ENCODE results near the gene TMTC1. TPM values are rescaled to one million over a fixed set of nuclear protein-coding genes. Genes with fewer than 3 reads are reported as not detected.

TMTC1 gene
- polyA plus RNA-seq, 4 donors: 1.1 to 11.4 (median 1.1) TPM

DNA sequence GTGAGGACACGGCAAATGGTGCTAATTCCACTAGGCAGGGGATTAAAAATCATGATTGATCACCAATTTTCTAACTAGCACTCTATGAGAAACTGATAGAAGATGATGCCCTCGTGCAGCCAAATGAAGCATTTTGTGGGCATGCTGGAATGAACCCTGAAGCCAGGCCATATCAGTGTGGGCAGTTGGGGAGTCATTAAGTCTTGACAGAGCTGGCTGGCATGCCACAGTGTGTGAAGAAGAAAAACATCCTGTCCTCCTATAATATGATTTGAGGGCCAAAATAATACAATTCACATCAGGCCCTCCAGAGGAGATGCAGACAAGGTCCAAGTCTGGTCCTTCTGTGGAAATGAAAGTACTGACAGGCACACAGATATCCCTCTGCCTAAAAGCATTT, 107.1 kb downstream of the TMTC1 start:
- FAIRE-seq: no peak

DNA sequence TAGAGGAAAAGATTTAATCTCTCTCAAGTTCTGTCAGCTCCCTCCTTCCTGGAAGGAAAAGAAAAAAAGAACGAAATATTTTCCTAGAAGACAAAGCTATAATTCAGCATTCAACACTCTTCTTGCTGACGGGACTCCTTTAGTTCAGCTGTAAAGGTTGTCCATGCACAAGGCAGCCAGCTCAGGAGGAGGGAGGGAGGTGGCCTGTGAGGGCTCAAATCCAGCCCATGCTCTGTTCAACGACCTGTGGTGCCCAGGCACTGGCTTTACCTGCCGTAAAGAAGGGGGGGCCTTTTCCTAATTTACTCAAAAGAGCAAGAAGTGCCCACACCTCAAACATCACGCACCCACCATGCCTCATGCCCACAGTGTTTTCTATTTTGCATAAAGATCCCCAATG, 109.3 kb downstream of the TMTC1 start:
- no peak overlapping the region for H3K4me3 ChIP-seq (ENCODE audit: low read depth in 1 of 3, low read length in 3 of 3)
- no peaks in the 10 kb centered on the region for H3K36me3 ChIP-seq (ENCODE audit: control insufficient read depth in 3 of 3, insufficient read depth in 2 of 3, low read depth in 1 of 3, low read length in 3 of 3)
- no peaks in the 10 kb centered on the region for H3K4me1 ChIP-seq (ENCODE audit: control insufficient read depth in 3 of 3, insufficient read depth in 2 of 3, low read depth in 1 of 3, low read length in 2 of 3)
- no peak overlapping the region for H3K27ac ChIP-seq (ENCODE audit: low read depth in 1 of 3, low read length in 2 of 3)
- peaks cover 0 to 2% (median 0%) of the 10 kb centered on the region in 3 donors for H3K27me3 ChIP-seq (ENCODE audit: control insufficient read depth in 3 of 3, insufficient read depth in 3 of 3, low read length in 3 of 3)
- FAIRE-seq (no peak), DNase-seq (no peak)
- WGBS, 3 donors: 64 to 74% (median 71%) methylated on average over 5 of the region's 5 CpGs
- no peaks in the 10 kb centered on the region for H3K9me3 ChIP-seq (ENCODE audit: control insufficient read depth in 2 of 2, insufficient read depth in 1 of 2, low read depth in 1 of 2, low read length in 1 of 2)

More for the DNA sequence above, 107.1 kb downstream of the TMTC1 start:
- no peak overlapping the region for H3K27ac ChIP-seq (ENCODE audit: low read depth in 1 of 3, low read length in 2 of 3)
- DNase-seq: no peak
- WGBS, 3 donors: 73 to 85% (median 78%) methylated on average over 2 of the region's 2 CpGs
- no peaks in the 10 kb centered on the region for H3K36me3 ChIP-seq (ENCODE audit: control insufficient read depth in 3 of 3, insufficient read depth in 2 of 3, low read depth in 1 of 3, low read length in 3 of 3)
- H3K27me3 ChIP-seq (ENCODE audit: control insufficient read depth in 3 of 3, insufficient read depth in 3 of 3, low read length in 3 of 3): peaks cover 0 to under 1% (median 0%) of the 10 kb centered on the region in 3 donors
- H3K9me3 ChIP-seq (ENCODE audit: control insufficient read depth in 2 of 2, insufficient read depth in 1 of 2, low read depth in 1 of 2, low read length in 1 of 2): no peaks in the 10 kb centered on the region
- no peak overlapping the region for H3K4me3 ChIP-seq (ENCODE audit: low read depth in 1 of 3, low read length in 3 of 3)
- no peaks in the 10 kb centered on the region for H3K4me1 ChIP-seq (ENCODE audit: control insufficient read depth in 3 of 3, insufficient read depth in 2 of 3, low read depth in 1 of 3, low read length in 2 of 3)

DNA sequence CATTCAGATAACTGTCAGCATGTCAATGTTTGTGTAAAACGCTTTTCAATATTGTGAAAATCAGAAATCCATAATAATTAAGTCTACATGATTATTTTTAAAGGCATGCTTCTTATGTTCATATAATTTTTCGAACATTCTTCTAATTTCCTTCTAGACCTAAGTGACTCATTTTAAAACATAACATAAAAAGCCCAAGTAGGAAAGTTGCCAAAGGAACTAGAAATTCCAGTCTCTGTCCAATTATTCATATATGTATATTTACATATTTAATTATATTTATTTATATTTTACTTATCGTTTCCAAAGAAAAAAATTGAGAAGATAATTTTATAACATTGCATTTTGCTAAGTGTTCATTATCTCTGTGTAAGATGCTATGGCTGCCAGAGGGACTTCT, 110.4 kb downstream of the TMTC1 start:
- Histone ChIP-seq H3K27ac (ENCODE audit: low read depth in 1 of 3, low read length in 2 of 3) (no peak overlapping the region), H3K4me1 (ENCODE audit: control insufficient read depth in 3 of 3, insufficient read depth in 2 of 3, low read depth in 1 of 3, low read length in 2 of 3) (no peaks in the 10 kb centered on the region), H3K4me3 (ENCODE audit: low read depth in 1 of 3, low read length in 3 of 3) (no peak overlapping the region), H3K36me3 (ENCODE audit: control insufficient read depth in 3 of 3, insufficient read depth in 2 of 3, low read depth in 1 of 3, low read length in 3 of 3) (no peaks in the 10 kb centered on the region), H3K9me3 (ENCODE audit: control insufficient read depth in 2 of 2, insufficient read depth in 1 of 2, low read depth in 1 of 2, low read length in 1 of 2) (no peaks in the 10 kb centered on the region), H3K27me3 (ENCODE audit: control insufficient read depth in 3 of 3, insufficient read depth in 3 of 3, low read length in 3 of 3) (peaks cover 0 to 2% (median 0%) of the 10 kb centered on the region in 3 donors)
- DNase-seq (no peak), FAIRE-seq (no peak)
- 46 to 68% (median 49%) methylated on average over 3 of the region's 3 CpGs for WGBS, 3 donors

DNA sequence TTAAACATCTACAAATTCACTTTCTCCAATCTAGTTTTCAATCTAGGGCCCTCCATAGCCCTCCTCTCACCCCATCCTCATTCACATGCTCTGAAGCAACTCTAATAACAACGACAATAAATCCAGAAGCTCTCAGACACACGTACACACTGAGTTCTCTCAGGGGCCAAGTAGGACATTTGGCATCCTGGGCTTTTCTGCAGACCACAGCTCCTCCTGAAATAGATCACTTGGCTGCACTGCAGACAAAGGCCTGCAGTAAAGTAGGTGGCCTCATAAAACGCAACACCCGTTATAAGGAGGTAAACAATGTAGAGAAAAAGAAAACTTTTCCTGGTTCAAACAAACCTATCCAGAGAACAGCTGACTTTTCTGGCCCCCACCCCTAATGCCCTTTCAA, 111.2 kb downstream of the TMTC1 start:
- WGBS, 3 donors: 56 to 60% (median 56%) methylated on average over 4 of the region's 4 CpGs
- Histone ChIP-seq H3K4me1 (ENCODE audit: control insufficient read depth in 3 of 3, insufficient read depth in 2 of 3, low read depth in 1 of 3, low read length in 2 of 3) (no peaks in the 10 kb centered on the region), H3K9me3 (ENCODE audit: control insufficient read depth in 2 of 2, insufficient read depth in 1 of 2, low read depth in 1 of 2, low read length in 1 of 2) (no peaks in the 10 kb centered on the region), H3K27me3 (ENCODE audit: control insufficient read depth in 3 of 3, insufficient read depth in 3 of 3, low read length in 3 of 3) (peaks cover 0 to 2% (median 0%) of the 10 kb centered on the region in 3 donors), H3K4me3 (ENCODE audit: low read depth in 1 of 3, low read length in 3 of 3) (no peak overlapping the region), H3K27ac (ENCODE audit: low read depth in 1 of 3, low read length in 2 of 3) (no peak overlapping the region), H3K36me3 (ENCODE audit: control insufficient read depth in 3 of 3, insufficient read depth in 2 of 3, low read depth in 1 of 3, low read length in 3 of 3) (no peaks in the 10 kb centered on the region)
- FAIRE-seq (no peak), DNase-seq (no peak)

DNA sequence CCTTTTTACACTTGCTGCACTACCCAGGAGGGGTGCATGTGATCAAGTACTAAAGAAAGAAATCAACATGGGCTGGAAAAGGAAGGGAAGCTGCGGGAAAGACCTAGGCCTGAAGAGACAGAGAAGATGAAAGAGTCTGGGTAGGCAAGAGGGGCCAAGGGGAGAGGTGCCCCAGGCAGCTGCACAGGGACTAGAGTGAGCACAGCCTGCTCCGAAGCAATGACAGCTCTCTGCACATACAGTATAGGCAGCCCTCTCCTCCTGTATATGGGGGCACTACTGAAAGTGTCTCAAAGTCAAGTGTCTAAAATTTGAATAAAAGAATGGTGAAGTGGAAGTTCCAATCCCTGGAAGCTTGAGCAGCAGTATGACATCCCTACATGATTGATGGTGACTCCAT, 112.0 kb downstream of the TMTC1 start:
- Histone ChIP-seq H3K36me3 (ENCODE audit: control insufficient read depth in 3 of 3, insufficient read depth in 2 of 3, low read depth in 1 of 3, low read length in 3 of 3) (no peaks in the 10 kb centered on the region), H3K27me3 (ENCODE audit: control insufficient read depth in 3 of 3, insufficient read depth in 3 of 3, low read length in 3 of 3) (peaks cover 0 to 2% (median 0%) of the 10 kb centered on the region in 3 donors), H3K27ac (ENCODE audit: low read depth in 1 of 3, low read length in 2 of 3) (no peak overlapping the region), H3K4me3 (ENCODE audit: low read depth in 1 of 3, low read length in 3 of 3) (no peak overlapping the region), H3K4me1 (ENCODE audit: control insufficient read depth in 3 of 3, insufficient read depth in 2 of 3, low read depth in 1 of 3, low read length in 2 of 3) (no peaks in the 10 kb centered on the region), H3K9me3 (ENCODE audit: control insufficient read depth in 2 of 2, insufficient read depth in 1 of 2, low read depth in 1 of 2, low read length in 1 of 2) (no peaks in the 10 kb centered on the region)
- WGBS, 3 donors: 85 to 91% (median 90%) methylated on average over 2 of the region's 2 CpGs
- DNase-seq (no peak), FAIRE-seq (no peak)

DNA sequence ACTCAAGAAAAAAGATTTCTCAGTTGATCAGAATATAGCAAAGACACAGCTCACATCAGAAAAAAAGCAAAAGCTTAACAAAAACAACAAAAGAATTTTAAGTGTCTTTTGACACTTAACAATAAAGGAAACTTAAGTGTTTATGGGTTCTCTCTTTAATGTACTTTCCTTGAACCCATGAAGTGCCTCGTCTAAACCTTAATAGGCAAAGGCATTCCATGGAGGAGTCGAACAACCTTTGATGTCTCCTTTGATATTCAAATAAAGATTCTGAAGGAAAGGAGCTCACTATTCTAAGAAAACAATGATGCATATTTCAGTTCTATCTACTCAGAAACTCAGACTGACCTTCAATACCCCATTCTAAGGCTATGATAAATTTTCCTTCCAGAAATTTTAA, 116.7 kb downstream of the TMTC1 start:
- no peaks in the 10 kb centered on the region for H3K36me3 ChIP-seq (ENCODE audit: control insufficient read depth in 3 of 3, insufficient read depth in 2 of 3, low read depth in 1 of 3, low read length in 3 of 3)
- no peaks in the 10 kb centered on the region for H3K9me3 ChIP-seq (ENCODE audit: control insufficient read depth in 2 of 2, insufficient read depth in 1 of 2, low read depth in 1 of 2, low read length in 1 of 2)
- no peaks in the 10 kb centered on the region for H3K4me1 ChIP-seq (ENCODE audit: control insufficient read depth in 3 of 3, insufficient read depth in 2 of 3, low read depth in 1 of 3, low read length in 2 of 3)
- no peak overlapping the region for H3K27ac ChIP-seq (ENCODE audit: low read depth in 1 of 3, low read length in 2 of 3)
- peaks cover 0 to 2% (median 0%) of the 10 kb centered on the region in 3 donors for H3K27me3 ChIP-seq (ENCODE audit: control insufficient read depth in 3 of 3, insufficient read depth in 3 of 3, low read length in 3 of 3)
- no peak overlapping the region for H3K4me3 ChIP-seq (ENCODE audit: low read depth in 1 of 3, low read length in 3 of 3)
- no peak for DNase-seq
- 64 to 66% (median 64%) methylated on average over 2 of the region's 2 CpGs for WGBS, 3 donors
- no peak for FAIRE-seq

DNA sequence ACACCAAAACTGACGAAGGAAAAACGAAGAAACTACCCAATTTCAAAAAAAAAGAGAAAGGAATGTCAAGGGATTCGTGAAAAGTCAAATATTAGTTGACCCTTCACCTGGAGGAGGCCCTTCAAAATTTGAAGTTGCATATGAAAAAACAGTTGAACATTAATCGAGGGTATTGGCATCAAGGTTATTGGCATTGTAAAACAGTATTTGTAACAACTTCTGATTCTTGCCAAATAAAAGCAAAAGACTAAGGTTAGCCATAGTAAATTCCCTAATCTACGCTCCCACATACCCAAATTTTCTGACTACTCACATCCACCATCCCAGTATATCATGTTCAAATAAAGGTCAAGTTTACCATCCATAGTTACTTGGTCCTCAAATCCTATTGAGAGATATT, 118.6 kb downstream of the TMTC1 start:
- no peaks in the 10 kb centered on the region for H3K9me3 ChIP-seq (ENCODE audit: control insufficient read depth in 2 of 2, insufficient read depth in 1 of 2, low read depth in 1 of 2, low read length in 1 of 2)
- no peaks in the 10 kb centered on the region for H3K36me3 ChIP-seq (ENCODE audit: control insufficient read depth in 3 of 3, insufficient read depth in 2 of 3, low read depth in 1 of 3, low read length in 3 of 3)
- no peaks in the 10 kb centered on the region for H3K4me1 ChIP-seq (ENCODE audit: control insufficient read depth in 3 of 3, insufficient read depth in 2 of 3, low read depth in 1 of 3, low read length in 2 of 3)
- H3K4me3 ChIP-seq (ENCODE audit: low read depth in 1 of 3, low read length in 3 of 3): no peak overlapping the region
- no peaks in the 10 kb centered on the region for H3K27me3 ChIP-seq (ENCODE audit: control insufficient read depth in 3 of 3, insufficient read depth in 3 of 3, low read length in 3 of 3)
- DNase-seq: no peak
- 52 to 73% (median 61%) methylated on average over 5 of the region's 5 CpGs for WGBS, 3 donors
- H3K27ac ChIP-seq (ENCODE audit: low read depth in 1 of 3, low read length in 2 of 3): no peak overlapping the region
- no peak for FAIRE-seq

DNA sequence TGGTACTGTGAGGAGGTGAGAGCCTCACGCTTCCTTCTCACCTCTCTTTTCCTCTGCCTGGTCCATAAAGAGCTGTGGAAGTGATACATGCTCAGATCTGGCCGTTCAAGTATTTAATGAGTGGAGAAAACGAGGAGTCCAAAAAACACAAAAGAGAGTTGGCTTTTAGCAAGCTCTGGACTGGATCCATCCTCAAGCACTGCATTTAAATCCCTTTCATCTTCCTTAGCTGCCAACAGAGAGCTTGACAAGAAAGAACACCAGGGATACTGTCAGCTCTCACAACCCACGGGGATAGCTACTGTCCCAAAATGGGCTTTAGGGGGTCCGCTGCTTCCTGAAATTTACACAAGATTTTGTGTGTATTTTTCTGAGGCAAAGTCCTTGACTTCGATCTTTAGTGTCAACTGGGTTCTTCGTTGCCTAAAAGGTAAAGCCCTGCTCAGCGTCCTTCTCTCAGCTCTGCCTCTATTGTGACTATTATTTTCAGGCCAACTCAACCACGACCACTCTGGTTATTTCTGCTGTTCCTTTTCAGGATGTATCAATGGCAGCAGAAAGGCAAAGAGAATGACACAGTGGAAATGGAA, 120.9 kb downstream of the TMTC1 start:
- no peak for DNase-seq
- H3K36me3 ChIP-seq (ENCODE audit: control insufficient read depth in 3 of 3, insufficient read depth in 2 of 3, low read depth in 1 of 3, low read length in 3 of 3): no peaks in the 10 kb centered on the region
- FAIRE-seq: no peak
- H3K9me3 ChIP-seq (ENCODE audit: control insufficient read depth in 2 of 2, insufficient read depth in 1 of 2, low read depth in 1 of 2, low read length in 1 of 2): no peaks in the 10 kb centered on the region
- H3K4me3 ChIP-seq (ENCODE audit: low read depth in 1 of 3, low read length in 3 of 3): no peak overlapping the region
- WGBS, 3 donors: 64 to 73% (median 72%) methylated on average over 9 of the region's 9 CpGs
- no peaks in the 10 kb centered on the region for H3K4me1 ChIP-seq (ENCODE audit: control insufficient read depth in 3 of 3, insufficient read depth in 2 of 3, low read depth in 1 of 3, low read length in 2 of 3)
- no peaks in the 10 kb centered on the region for H3K27me3 ChIP-seq (ENCODE audit: control insufficient read depth in 3 of 3, insufficient read depth in 3 of 3, low read length in 3 of 3)
- H3K27ac ChIP-seq (ENCODE audit: low read depth in 1 of 3, low read length in 2 of 3): no peak overlapping the region

DNA sequence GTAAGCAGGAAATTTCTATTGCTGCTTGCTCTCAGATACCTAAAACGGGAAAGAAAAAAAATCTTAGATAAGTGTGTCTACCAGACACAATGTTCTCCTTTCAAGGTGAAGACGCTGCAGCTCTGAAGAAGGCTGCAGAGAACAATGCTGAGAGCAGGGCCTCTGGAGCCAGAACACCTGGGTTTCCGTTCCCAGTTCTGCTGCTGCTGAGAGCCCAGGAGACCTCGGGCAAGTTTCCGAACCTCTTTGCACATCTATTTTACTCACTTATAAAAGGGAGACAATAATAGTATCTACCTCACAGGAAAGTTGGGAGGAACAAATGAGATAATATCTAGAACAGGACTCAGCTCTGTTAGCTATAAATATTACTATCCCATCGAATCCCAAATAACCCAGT, 122.9 kb downstream of the TMTC1 start:
- WGBS, 3 donors: 81 to 90% (median 83%) methylated on average over 6 of the region's 6 CpGs
- H3K36me3 ChIP-seq (ENCODE audit: control insufficient read depth in 3 of 3, insufficient read depth in 2 of 3, low read depth in 1 of 3, low read length in 3 of 3): no peaks in the 10 kb centered on the region
- H3K4me3 ChIP-seq (ENCODE audit: low read depth in 1 of 3, low read length in 3 of 3): no peak overlapping the region
- no peak for DNase-seq
- no peak overlapping the region for H3K27ac ChIP-seq (ENCODE audit: low read depth in 1 of 3, low read length in 2 of 3)
- H3K9me3 ChIP-seq (ENCODE audit: control insufficient read depth in 2 of 2, insufficient read depth in 1 of 2, low read depth in 1 of 2, low read length in 1 of 2): no peaks in the 10 kb centered on the region
- no peaks in the 10 kb centered on the region for H3K4me1 ChIP-seq (ENCODE audit: control insufficient read depth in 3 of 3, insufficient read depth in 2 of 3, low read depth in 1 of 3, low read length in 2 of 3)
- no peak for FAIRE-seq
- H3K27me3 ChIP-seq (ENCODE audit: control insufficient read depth in 3 of 3, insufficient read depth in 3 of 3, low read length in 3 of 3): no peaks in the 10 kb centered on the region

Data from small intestine (tissue), 7 donors.